GM12878 (cell line): Measurements from ENCODE around the gene ANKRD33B. TPM values are rescaled to one million over a fixed set of nuclear protein-coding genes. Genes with fewer than 3 reads are reported as not detected.

ENCODE experiments used
- CREM ChIP-seq: IDR thresholded peaks from 2 replicates; pipeline ENCODE4 v1.6.1; 2014; ENCODE audit warnings: antibody characterized with exemption, low read depth
- EED ChIP-seq: sonication (generic); IDR thresholded peaks from 2 replicates; pipeline ENCODE4 v1.6.1; 2016; ENCODE audit warnings: antibody characterized with exemption, low read depth
- FOXM1 ChIP-seq: IDR thresholded peaks from 2 replicates; pipeline ENCODE4 v1.6.1; 2012; ENCODE audit warnings: low read depth, mild to moderate bottlenecking, inconsistent platforms, low read length, moderate library complexity
- GATAD2B ChIP-seq: fragments of 450-650 bp; conservative IDR thresholded peaks from 2 replicates; pipeline ENCODE4 v1.6.1; 2017; ENCODE audit warnings: low read depth, mild to moderate bottlenecking, moderate library complexity
- HCFC1 ChIP-seq: fragments of 150-350 bp; IDR thresholded peaks from 2 replicates; pipeline ENCODE4 v1.6.1; 2014; ENCODE audit warnings: low read length
- IKZF2 ChIP-seq, 2 experiments: fragments of 450-650 bp; IDR thresholded peaks; 2 replicates each; pipeline ENCODE4 v1.6.1; 2017; ENCODE audit warnings: mild to moderate bottlenecking in 2 of 2, moderate library complexity in 2 of 2
- MEF2B ChIP-seq: fragments of 450-650 bp; IDR thresholded peaks from 2 replicates; pipeline ENCODE4 v1.6.1; 2018; ENCODE audit warnings: mild to moderate bottlenecking, moderate library complexity; ENCODE audit not compliant: partially characterized antibody, poor library complexity, severe bottlenecking
- NBN ChIP-seq: fragments of 450-650 bp; IDR thresholded peaks from 2 replicates; pipeline ENCODE4 v1.6.1; 2016
- NFIC ChIP-seq: IDR thresholded peaks from 2 replicates; pipeline ENCODE4 v1.6.1; 2012; ENCODE audit warnings: low read depth, mild to moderate bottlenecking, inconsistent platforms, low read length, moderate library complexity
- RAD21 ChIP-seq: IDR thresholded peaks from 2 replicates; pipeline ENCODE4 v1.6.1; 2011; ENCODE audit warnings: mild to moderate bottlenecking, low read depth, low read length, moderate library complexity; ENCODE audit not compliant: insufficient read depth
- RFX5 ChIP-seq: IDR thresholded peaks from 2 replicates; pipeline ENCODE4 v1.6.1; 2011; ENCODE audit warnings: low read depth, low read length, improper control_type of control experiment
- RUNX3 ChIP-seq: IDR thresholded peaks from 2 replicates; pipeline ENCODE4 v1.6.1; 2012; ENCODE audit warnings: low read length, inconsistent platforms
- SREBF1 ChIP-seq: IDR thresholded peaks from 2 replicates; pipeline ENCODE4 v1.6.1; 2012; ENCODE audit warnings: mild to moderate bottlenecking, low read length
- STAT1 ChIP-seq: fragments of 450-650 bp; conservative IDR thresholded peaks from 2 replicates; pipeline ENCODE4 v1.6.1; 2014; ENCODE audit warnings: antibody characterized with exemption, mild to moderate bottlenecking
- TAF1 ChIP-seq: IDR thresholded peaks from 2 replicates; pipeline ENCODE4 v1.6.1; 2011; ENCODE audit warnings: mild to moderate bottlenecking, low read depth, low read length, borderline replicate concordance
- YY1 ChIP-seq: IDR thresholded peaks from 2 replicates; pipeline ENCODE4 v1.6.1; 2011; ENCODE audit warnings: low read depth, mild to moderate bottlenecking, low read length
- ZNF384 ChIP-seq: IDR thresholded peaks from 2 replicates; pipeline ENCODE4 v1.6.1; 2012; ENCODE audit warnings: low read depth, mild to moderate bottlenecking, low read length, improper control_type of control experiment, borderline replicate concordance
- ZZZ3 ChIP-seq: IDR thresholded peaks from 2 replicates; pipeline ENCODE4 v1.6.1; 2011; ENCODE audit warnings: low read depth; ENCODE audit not compliant: control insufficient read depth, insufficient read length
- polyA plus RNA-seq, 11 experiments: library from polyadenylated mRNA; depleted of rRNA in 4 of 11; unstranded in 6 of 11; stranded (reverse) in 5 of 11; fragments of >200 nt; fragmentation: Nextera tagmentation in 4 of 11; fragmentation: Illumina TruSeq in 1 of 11; extraction: Ambion mirVana in 4 of 11; extraction: Trizol in 1 of 11; gene quantifications; 1 replicate in 1 of 11; 2 replicates in 10 of 11; pipeline versions ENCODE4 v1.2.1 to v1.2.3, GENCODE V29; 2011 to 2016; ENCODE audit warnings: inconsistent platforms in 2 of 11, missing spikeins in 2 of 11, low read depth in 1 of 11
- total RNA-seq, 4 experiments: library from RNA; depleted of rRNA in 3 of 4; stranded (reverse); fragments of >200 nt in 3 of 4; fragmentation: Illumina TruSeq in 1 of 4; extraction: Trizol in 1 of 4; gene quantifications; 2 replicates each; pipeline versions ENCODE4 v1.2.1 to v1.2.3, GENCODE V29; 2013 to 2021
- TF ChIP-seq, protein P1 (sequence below): fragments of 150-350 bp; IDR thresholded peaks from 2 replicates; pipeline ENCODE4 v1.6.1; 2014; ENCODE audit warnings: mild to moderate bottlenecking, low read depth, low read length
- TF ChIP-seq, protein P2 (sequence below): fragments of 450-650 bp; IDR thresholded peaks from 2 replicates; pipeline ENCODE4 v1.6.1; 2017; ENCODE audit warnings: low read depth, mild to moderate bottlenecking, moderate library complexity
- TF ChIP-seq, protein P3 (sequence below): IDR thresholded peaks from 2 replicates; pipeline ENCODE4 v1.6.1; 2012; ENCODE audit warnings: low read depth, low read length, improper control_type of control experiment
- TF ChIP-seq, protein P4 (sequence below): fragments of 450-650 bp; IDR thresholded peaks from 2 replicates; pipeline ENCODE4 v1.6.1; 2018; ENCODE audit warnings: borderline replicate concordance, mild to moderate bottlenecking; ENCODE audit not compliant: partially characterized antibody

The ANKRD33B gene
- total and polyA plus RNA-seq, 10 of the 15 experiments (the other 5 are each of a cell fraction or from before 2014, with no cell fraction given): 4.9 to 61.6 (median 15.6) TPM

DNA sequence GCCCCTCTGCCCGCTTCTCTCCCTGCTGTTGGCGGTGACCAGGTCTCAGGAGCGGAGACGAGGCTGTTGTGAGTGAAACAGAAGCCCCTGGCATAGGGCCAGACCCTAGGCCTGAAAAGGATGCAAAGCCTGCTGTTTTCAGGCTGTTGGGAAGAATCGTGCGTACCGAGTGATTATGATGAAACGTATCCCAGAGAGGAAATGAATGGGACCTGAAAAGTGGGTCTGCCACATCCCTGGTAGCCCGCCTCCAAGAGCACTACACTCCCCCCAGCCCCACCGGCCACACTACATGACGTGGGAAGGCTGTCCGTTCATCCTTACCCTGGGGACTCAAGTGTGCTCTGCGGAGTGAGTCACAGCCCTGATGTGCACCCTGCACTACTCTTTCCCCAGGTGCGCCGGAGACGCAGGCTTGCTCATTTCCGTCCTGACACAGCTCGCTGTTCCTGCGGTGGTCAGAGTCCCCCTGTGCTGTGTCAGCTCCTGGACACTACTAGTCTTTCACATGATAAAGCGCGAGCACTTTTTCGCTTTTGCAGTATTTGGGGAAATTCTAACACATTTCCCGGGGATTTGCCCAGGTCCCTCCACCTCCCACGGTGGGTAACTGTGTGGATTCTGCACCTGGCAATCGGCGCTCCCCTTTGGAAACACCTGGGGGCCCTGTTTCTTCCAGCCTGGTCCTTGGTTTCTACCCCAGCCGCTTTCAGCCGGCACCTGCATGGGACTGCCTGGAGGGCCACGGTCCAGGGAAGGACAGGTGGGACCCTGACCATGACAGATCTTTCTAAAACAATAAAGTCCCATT is 91.5 kb downstream of the ANKRD33B start (continued):
- TF ChIP-seq, protein P1, sequence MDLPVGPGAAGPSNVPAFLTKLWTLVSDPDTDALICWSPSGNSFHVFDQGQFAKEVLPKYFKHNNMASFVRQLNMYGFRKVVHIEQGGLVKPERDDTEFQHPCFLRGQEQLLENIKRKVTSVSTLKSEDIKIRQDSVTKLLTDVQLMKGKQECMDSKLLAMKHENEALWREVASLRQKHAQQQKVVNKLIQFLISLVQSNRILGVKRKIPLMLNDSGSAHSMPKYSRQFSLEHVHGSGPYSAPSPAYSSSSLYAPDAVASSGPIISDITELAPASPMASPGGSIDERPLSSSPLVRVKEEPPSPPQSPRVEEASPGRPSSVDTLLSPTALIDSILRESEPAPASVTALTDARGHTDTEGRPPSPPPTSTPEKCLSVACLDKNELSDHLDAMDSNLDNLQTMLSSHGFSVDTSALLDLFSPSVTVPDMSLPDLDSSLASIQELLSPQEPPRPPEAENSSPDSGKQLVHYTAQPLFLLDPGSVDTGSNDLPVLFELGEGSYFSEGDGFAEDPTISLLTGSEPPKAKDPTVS: no peak
- TF ChIP-seq SREBF1: no peak
- TF ChIP-seq ZZZ3: no peak
- peak; percentile 10; the same call in 1 of the 2 replicates for TF ChIP-seq CREM
- TF ChIP-seq FOXM1: peak; percentile 47; the same call in 1 of the 2 replicates
- TF ChIP-seq RFX5: no peak
- TF ChIP-seq NFIC: no peak
- no peak for TF ChIP-seq STAT1
- TF ChIP-seq RAD21: no peak
- TF ChIP-seq TAF1: no peak
- no peak for TF ChIP-seq EED
- TF ChIP-seq YY1: no peak
- TF ChIP-seq, protein P2, sequence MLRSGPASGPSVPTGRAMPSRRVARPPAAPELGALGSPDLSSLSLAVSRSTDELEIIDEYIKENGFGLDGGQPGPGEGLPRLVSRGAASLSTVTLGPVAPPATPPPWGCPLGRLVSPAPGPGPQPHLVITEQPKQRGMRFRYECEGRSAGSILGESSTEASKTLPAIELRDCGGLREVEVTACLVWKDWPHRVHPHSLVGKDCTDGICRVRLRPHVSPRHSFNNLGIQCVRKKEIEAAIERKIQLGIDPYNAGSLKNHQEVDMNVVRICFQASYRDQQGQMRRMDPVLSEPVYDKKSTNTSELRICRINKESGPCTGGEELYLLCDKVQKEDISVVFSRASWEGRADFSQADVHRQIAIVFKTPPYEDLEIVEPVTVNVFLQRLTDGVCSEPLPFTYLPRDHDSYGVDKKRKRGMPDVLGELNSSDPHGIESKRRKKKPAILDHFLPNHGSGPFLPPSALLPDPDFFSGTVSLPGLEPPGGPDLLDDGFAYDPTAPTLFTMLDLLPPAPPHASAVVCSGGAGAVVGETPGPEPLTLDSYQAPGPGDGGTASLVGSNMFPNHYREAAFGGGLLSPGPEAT: no peak
- TF ChIP-seq HCFC1: no peak
- peak; percentile 73 for TF ChIP-seq MEF2B
- TF ChIP-seq, protein P3, sequence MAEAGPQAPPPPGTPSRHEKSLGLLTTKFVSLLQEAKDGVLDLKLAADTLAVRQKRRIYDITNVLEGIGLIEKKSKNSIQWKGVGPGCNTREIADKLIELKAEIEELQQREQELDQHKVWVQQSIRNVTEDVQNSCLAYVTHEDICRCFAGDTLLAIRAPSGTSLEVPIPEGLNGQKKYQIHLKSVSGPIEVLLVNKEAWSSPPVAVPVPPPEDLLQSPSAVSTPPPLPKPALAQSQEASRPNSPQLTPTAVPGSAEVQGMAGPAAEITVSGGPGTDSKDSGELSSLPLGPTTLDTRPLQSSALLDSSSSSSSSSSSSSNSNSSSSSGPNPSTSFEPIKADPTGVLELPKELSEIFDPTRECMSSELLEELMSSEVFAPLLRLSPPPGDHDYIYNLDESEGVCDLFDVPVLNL: no peak
- peak in 1 of 2 experiments; percentile 18; a peak in 1 of 4 replicates for TF ChIP-seq IKZF2 (IDR thresholded peaks at IDR 0.05)
- no peak for TF ChIP-seq NBN
- TF ChIP-seq, protein P4, sequence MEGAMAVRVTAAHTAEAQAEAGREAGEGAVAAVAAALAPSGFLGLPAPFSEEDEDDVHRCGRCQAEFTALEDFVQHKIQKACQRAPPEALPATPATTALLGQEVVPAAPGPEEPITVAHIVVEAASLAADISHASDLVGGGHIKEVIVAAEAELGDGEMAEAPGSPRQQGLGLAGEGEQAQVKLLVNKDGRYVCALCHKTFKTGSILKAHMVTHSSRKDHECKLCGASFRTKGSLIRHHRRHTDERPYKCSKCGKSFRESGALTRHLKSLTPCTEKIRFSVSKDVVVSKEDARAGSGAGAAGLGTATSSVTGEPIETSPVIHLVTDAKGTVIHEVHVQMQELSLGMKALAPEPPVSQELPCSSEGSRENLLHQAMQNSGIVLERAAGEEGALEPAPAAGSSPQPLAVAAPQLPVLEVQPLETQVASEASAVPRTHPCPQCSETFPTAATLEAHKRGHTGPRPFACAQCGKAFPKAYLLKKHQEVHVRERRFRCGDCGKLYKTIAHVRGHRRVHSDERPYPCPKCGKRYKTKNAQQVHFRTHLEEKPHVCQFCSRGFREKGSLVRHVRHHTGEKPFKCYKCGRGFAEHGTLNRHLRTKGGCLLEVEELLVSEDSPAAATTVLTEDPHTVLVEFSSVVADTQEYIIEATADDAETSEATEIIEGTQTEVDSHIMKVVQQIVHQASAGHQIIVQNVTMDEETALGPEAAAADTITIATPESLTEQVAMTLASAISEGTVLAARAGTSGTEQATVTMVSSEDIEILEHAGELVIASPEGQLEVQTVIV: no peak
- TF ChIP-seq ZNF384: no peak
- peak; percentile 41; the same call in 1 of the 2 replicates for TF ChIP-seq RUNX3
- no peak for TF ChIP-seq GATAD2B
